ENCODE data around the gene PON2. TPM values are rescaled to one million over a fixed set of nuclear protein-coding genes. Genes with fewer than 3 reads are reported as not detected.
A peak's percentile ranks its signal among the peaks of the same experiment; 100 is the strongest.

Gene PON2
- total and polyA plus RNA-seq, 2 of the 8 experiments (the other 6 are each of a cell fraction or from before 2014, with no cell fraction given): 20.6 to 31.0 TPM

DNA sequence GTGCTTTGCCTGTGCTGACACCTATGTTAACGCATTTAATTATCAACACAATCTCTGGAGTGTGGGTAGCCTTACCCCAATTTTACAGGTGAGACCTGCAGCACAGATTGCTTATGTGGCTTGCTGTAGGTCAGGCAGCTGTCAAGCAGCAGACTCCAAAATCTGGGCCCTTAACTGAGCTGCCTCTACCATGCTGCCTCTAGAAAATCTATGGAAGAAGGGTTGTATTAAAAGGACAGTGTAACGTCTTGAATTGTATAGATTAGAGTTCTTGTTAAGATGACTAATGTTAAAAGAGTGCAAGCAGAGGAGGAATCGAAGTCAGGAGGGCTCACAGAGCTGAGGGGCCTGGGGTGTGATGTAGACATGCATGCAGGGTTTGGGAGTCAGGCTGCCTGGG, 37.4 kb downstream of the PON2 start:
- Histone ChIP-seq H2AFZ (ENCODE audit: low read length) (no peak overlapping the region), H3K4me2 (ENCODE audit: insufficient read depth in 1 of 2, low read depth in 2 of 2, low read length in 2 of 2) (peak overlapping the region in 1 of 2 experiments; percentile 64; a peak in 1 of 4 replicates), H3K14ac (ENCODE audit: insufficient read length) (no peak overlapping the region), H3K27me3 (replicated peaks in 1 of 4; ENCODE audit: control insufficient read depth in 3 of 4, extremely low read depth in 1 of 4, insufficient read depth in 3 of 4, low read length in 3 of 4) (no peaks in the 10 kb centered on the region), H3K18ac (ENCODE audit: extremely low read depth, low read length) (no peak overlapping the region), H2BK12ac (ENCODE audit: low read depth, low read length) (no peak overlapping the region), H2BK20ac (ENCODE audit: low read length) (no peak overlapping the region), H3K4me1 (replicated peaks in 1 of 4; ENCODE audit: control insufficient read depth in 3 of 4, insufficient read depth in 4 of 4, low read length in 3 of 4) (no peaks in the 10 kb centered on the region; a peak in 1 of 7 replicates), H2BK15ac (ENCODE audit: low read length) (no peak overlapping the region; the same call in 1 of the 2 replicates), H4K20me1 (replicated peaks in 1 of 2; ENCODE audit: control insufficient read depth in 1 of 2, insufficient read depth in 2 of 2, low read length in 2 of 2) (no peaks in the 10 kb centered on the region), H4K8ac (ENCODE audit: extremely low read depth, insufficient read depth, low read length) (no peak overlapping the region), H3K23ac (ENCODE audit: insufficient read length) (no peak overlapping the region), H3K27ac (ENCODE audit: low read depth, low read length) (no peak overlapping the region), H4K91ac (replicated peaks; ENCODE audit: insufficient read length, low read length) (no peak overlapping the region), H3K36me3 (ENCODE audit: control insufficient read depth in 2 of 4, insufficient read depth in 4 of 4, low read length in 3 of 4) (no peaks in the 10 kb centered on the region), H3K79me2 (ENCODE audit: control insufficient read depth in 1 of 2, insufficient read depth in 2 of 2, low read length in 2 of 2) (no peaks in the 10 kb centered on the region), H3K4me3 (ENCODE audit: extremely low read depth in 1 of 4, insufficient read depth in 2 of 4, low read depth in 3 of 4, low read length in 4 of 4) (no peak overlapping the region), H2BK5ac (ENCODE audit: low read depth, low read length) (no peak overlapping the region), H2BK120ac (replicated peaks; ENCODE audit: low read depth, low read length) (no peak overlapping the region), H3K79me1 (ENCODE audit: low read depth, low read length) (no peaks in the 10 kb centered on the region), H3K9me3 (ENCODE audit: insufficient read depth in 2 of 2, low read depth in 1 of 2, low read length in 1 of 2) (no peaks in the 10 kb centered on the region), H3K23me2 (ENCODE audit: low read depth, low read length) (no peaks in the 10 kb centered on the region), H3K9ac (replicated peaks in 1 of 4; ENCODE audit: extremely low read depth in 1 of 4, low read depth in 3 of 4, low read length in 3 of 4) (no peak overlapping the region), H3K4ac (replicated peaks; ENCODE audit: insufficient read length, low read depth, low read length) (no peak overlapping the region), H4K5ac (ENCODE audit: insufficient read length, low read depth, low read length) (no peak overlapping the region), H2AK5ac (ENCODE audit: low read depth, low read length) (no peak overlapping the region), H3K56ac (replicated peaks; ENCODE audit: insufficient read length, low read depth, low read length) (no peak overlapping the region)
- 88% methylated on average over 3 of the region's 3 CpGs; no CpG with 5 or more reads in 1 of the 2 experiments for WGBS, 2 experiments (ENCODE audit: extremely low coverage in 1 of 2, insufficient coverage in 1 of 2, insufficient read length in 1 of 2, insufficient replicate concordance in 2 of 2, low coverage in 1 of 2, low lambda C conversion rate in 2 of 2, missing lambda C conversion rate in 1 of 2)
- no peak for TF ChIP-seq PHF8 (conservative IDR thresholded peaks at IDR 0.05; ENCODE audit: low read depth, low read length)
- no peak for TF ChIP-seq EGR1 (IDR thresholded peaks at IDR 0.05; ENCODE audit: borderline replicate concordance, low read depth, low read length)
- TF ChIP-seq RXRA (IDR thresholded peaks at IDR 0.05; ENCODE audit: insufficient read depth, low read depth, low read length): no peak
- TF ChIP-seq RBBP5 (IDR thresholded peaks at IDR 0.05; ENCODE audit: borderline replicate concordance, low read depth, low read length): no peak
- FAIRE-seq: no peak
- no peak for DNase-seq (ENCODE audit: low read depth in 1 of 2, low spot score in 2 of 2)
- CTCF ChIA-PET (ENCODE audit: partially characterized antibody): interaction anchor here (0.6 to 2.3 kb wide), 5 partner anchors 8 to 948 kb away, joined by 3 to 16 read pairs (median 4); no protein-coding TSS in a partner anchor
- POLR2A ChIA-PET (ENCODE audit: partially characterized antibody): interaction anchor here (1.3 kb wide), 1 partner anchor 37 kb away, joined by 4 read pairs; the partner anchor contains the start of gene PON2
